HepG2 (cell line): Measurements from ENCODE around the gene ITGB2. TPM values are rescaled to one million over a fixed set of nuclear protein-coding genes. Genes with fewer than 3 reads are reported as not detected.
A peak's percentile ranks its signal among the peaks of the same experiment; 100 is the strongest.

Experiments
- HMG20A ChIP-seq: IDR thresholded peaks from 2 replicates; pipeline ENCODE4 v1.6.1; 2016; ENCODE audit warnings: borderline replicate concordance
- MAZ ChIP-seq, 2 experiments: sonication (generic) in 1 of 2; formaldehyde crosslinking in 1 of 2; IDR thresholded peaks; 2 replicates each; pipeline versions ENCODE4 v1.5.0 to v1.6.1; 2012 to 2020; ENCODE audit warnings: low read depth in 2 of 2, mild to moderate bottlenecking in 2 of 2, borderline replicate concordance in 1 of 2, improper control_type of control experiment in 1 of 2, low read length in 1 of 2, missing genetic modification reagents in 1 of 2, moderate library complexity in 1 of 2
- NFIC ChIP-seq: IDR thresholded peaks from 2 replicates; pipeline ENCODE4 v1.6.1; 2012; ENCODE audit warnings: mild to moderate bottlenecking, low read length, inconsistent platforms
- TBX2 ChIP-seq: sonication (generic); formaldehyde crosslinking; IDR thresholded peaks from 2 replicates; pipeline ENCODE4 v1.5.0; 2020; ENCODE audit warnings: missing genetic modification reagents, mild to moderate bottlenecking, borderline replicate concordance
- XBP1 ChIP-seq: sonication (generic); formaldehyde crosslinking; IDR thresholded peaks from 2 replicates; pipeline ENCODE4 v1.5.0; 2020; ENCODE audit warnings: missing genetic modification reagents
- YY1 ChIP-seq: IDR thresholded peaks from 2 replicates; pipeline ENCODE4 v1.6.1; 2011; ENCODE audit warnings: low read length, low read depth, moderate library complexity, mild to moderate bottlenecking; ENCODE audit not compliant: insufficient read depth, insufficient replicate concordance
- ZFX ChIP-seq: sonication (generic); formaldehyde crosslinking; IDR thresholded peaks from 2 replicates; pipeline ENCODE4 v1.4.0; 2020; ENCODE audit warnings: mild to moderate bottlenecking, low read depth, missing genetic modification reagents, moderate library complexity
- ZNF160 ChIP-seq: sonication (generic); formaldehyde crosslinking; IDR thresholded peaks from 2 replicates; pipeline ENCODE4 v1.8.0; 2022; ENCODE audit warnings: mild to moderate bottlenecking, inconsistent platforms, missing genetic modification reagents
- ZNF790 ChIP-seq: sonication (generic); formaldehyde crosslinking; IDR thresholded peaks from 2 replicates; pipeline ENCODE4 v1.8.0; 2022; ENCODE audit warnings: missing genetic modification reagents, mild to moderate bottlenecking, borderline replicate concordance
- polyA plus RNA-seq, 8 experiments: library from polyadenylated mRNA; depleted of rRNA in 3 of 8; stranded (reverse) in 7 of 8; unstranded in 1 of 8; fragments of >200 nt; fragmentation: Illumina TruSeq in 4 of 8; extraction: Trizol in 4 of 8; gene quantifications; 2 replicates each; pipeline versions ENCODE4 v1.2.1 to v1.2.3, GENCODE V29; 2011 to 2016; ENCODE audit warnings: low read depth in 4 of 8, missing spikeins in 1 of 8, mixed read lengths in 1 of 8; ENCODE audit not compliant: insufficient read depth in 1 of 8
- total RNA-seq, 5 experiments: library from RNA; depleted of rRNA; stranded (reverse); fragments of >200 nt; fragmentation: Illumina TruSeq; extraction: Trizol; gene quantifications; 2 replicates each; pipeline ENCODE4 v1.2.3, GENCODE V29; 2016; ENCODE audit warnings: low read depth in 1 of 5
- TF ChIP-seq, protein P1 (sequence below): sonication (generic); formaldehyde crosslinking; IDR thresholded peaks from 2 replicates; pipeline ENCODE4 v1.5.1; 2020; ENCODE audit warnings: missing genetic modification reagents, mild to moderate bottlenecking, borderline replicate concordance
- TF ChIP-seq, protein P2 (sequence below): sonication (generic); formaldehyde crosslinking; IDR thresholded peaks from 2 replicates; pipeline ENCODE4 v1.4.0; 2020; ENCODE audit warnings: missing genetic modification reagents, borderline replicate concordance
- TF ChIP-seq, protein P3 (sequence below): sonication (generic); formaldehyde crosslinking; IDR thresholded peaks from 2 replicates; pipeline ENCODE4 v1.9.0; 2022; ENCODE audit warnings: low read depth, missing genetic modification reagents
- TF ChIP-seq, protein P4 (sequence below): sonication (generic); formaldehyde crosslinking; IDR thresholded peaks from 2 replicates; pipeline ENCODE4 v1.4.0; 2020; ENCODE audit warnings: missing genetic modification reagents
- TF ChIP-seq, protein P5 (sequence below): sonication (generic); formaldehyde crosslinking; IDR thresholded peaks from 2 replicates; pipeline ENCODE4 v1.4.0; 2020; ENCODE audit warnings: low read depth, mild to moderate bottlenecking, missing genetic modification reagents

Gene ITGB2
- total and polyA plus RNA-seq, 2 of the 13 experiments (the other 11 are each of a cell fraction or from before 2014, with no cell fraction given) = 4.2 to 18.0 TPM

DNA sequence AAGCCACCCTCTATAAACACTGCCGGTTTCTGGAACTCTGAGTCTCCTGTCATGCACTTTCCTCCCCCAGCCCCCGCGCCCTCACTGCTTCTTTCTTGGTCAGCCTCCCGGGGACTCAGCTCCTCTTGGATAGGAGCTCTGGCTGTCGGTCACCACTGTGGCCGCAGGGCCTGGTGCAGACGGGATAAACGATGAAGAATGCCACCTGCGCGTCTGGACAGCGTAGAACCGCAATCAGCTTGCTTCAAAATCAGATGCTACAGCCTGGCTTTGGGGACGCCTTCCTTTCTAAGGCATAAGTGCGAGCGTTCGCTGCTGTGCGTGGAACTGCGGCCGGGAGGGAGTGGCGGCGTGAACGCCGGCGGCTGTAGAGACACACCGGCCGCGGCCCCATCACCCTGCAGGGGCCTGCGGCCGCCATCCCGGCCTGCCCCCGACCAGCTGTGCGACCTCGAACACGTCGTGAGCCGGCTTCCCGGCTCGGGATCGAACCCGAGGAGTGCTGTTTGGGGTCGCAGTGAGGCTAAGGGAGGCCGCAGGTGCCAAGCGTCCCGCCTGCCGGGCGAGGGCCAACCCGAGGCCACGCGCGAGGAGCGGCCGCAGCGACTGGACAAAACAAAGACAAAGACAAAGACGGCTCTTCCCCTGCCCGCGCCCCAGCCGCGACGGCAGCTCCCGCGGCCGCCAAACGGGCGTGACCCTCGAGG lies 47.9 kb downstream of the ITGB2 start (continued):
- TF ChIP-seq, protein P1, sequence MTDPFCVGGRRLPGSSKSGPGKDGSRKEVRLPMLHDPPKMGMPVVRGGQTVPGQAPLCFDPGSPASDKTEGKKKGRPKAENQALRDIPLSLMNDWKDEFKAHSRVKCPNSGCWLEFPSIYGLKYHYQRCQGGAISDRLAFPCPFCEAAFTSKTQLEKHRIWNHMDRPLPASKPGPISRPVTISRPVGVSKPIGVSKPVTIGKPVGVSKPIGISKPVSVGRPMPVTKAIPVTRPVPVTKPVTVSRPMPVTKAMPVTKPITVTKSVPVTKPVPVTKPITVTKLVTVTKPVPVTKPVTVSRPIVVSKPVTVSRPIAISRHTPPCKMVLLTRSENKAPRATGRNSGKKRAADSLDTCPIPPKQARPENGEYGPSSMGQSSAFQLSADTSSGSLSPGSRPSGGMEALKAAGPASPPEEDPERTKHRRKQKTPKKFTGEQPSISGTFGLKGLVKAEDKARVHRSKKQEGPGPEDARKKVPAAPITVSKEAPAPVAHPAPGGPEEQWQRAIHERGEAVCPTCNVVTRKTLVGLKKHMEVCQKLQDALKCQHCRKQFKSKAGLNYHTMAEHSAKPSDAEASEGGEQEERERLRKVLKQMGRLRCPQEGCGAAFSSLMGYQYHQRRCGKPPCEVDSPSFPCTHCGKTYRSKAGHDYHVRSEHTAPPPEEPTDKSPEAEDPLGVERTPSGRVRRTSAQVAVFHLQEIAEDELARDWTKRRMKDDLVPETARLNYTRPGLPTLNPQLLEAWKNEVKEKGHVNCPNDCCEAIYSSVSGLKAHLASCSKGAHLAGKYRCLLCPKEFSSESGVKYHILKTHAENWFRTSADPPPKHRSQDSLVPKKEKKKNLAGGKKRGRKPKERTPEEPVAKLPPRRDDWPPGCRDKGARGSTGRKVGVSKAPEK (CRISPR knock-in tag) = no peak
- TF ChIP-seq NFIC = no peak
- no peak for TF ChIP-seq XBP1 (CRISPR knock-in tag)
- TF ChIP-seq ZNF160 = 0 out of 2 replicates have a peak, but pooled peaks have one; percentile 55
- TF ChIP-seq HMG20A (CRISPR knock-in tag) = no peak
- TF ChIP-seq ZFX = peak; percentile 67
- TF ChIP-seq, protein P2, sequence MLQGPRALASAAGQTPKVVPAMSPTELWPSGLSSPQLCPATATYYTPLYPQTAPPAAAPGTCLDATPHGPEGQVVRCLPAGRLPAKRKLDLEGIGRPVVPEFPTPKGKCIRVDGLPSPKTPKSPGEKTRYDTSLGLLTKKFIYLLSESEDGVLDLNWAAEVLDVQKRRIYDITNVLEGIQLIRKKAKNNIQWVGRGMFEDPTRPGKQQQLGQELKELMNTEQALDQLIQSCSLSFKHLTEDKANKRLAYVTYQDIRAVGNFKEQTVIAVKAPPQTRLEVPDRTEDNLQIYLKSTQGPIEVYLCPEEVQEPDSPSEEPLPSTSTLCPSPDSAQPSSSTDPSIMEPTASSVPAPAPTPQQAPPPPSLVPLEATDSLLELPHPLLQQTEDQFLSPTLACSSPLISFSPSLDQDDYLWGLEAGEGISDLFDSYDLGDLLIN = peak; percentile 58; the same call in 1 of the 2 replicates
- no peak for TF ChIP-seq MAZ (IDR thresholded peaks at IDR 0.05; ENCODE audit: borderline replicate concordance, low read depth, low read length)
- no peak for TF ChIP-seq MAZ (CRISPR knock-in tag; IDR thresholded peaks at IDR 0.05; ENCODE audit: low read depth)
- TF ChIP-seq YY1 = peak; percentile 14
- TF ChIP-seq, protein P3, sequence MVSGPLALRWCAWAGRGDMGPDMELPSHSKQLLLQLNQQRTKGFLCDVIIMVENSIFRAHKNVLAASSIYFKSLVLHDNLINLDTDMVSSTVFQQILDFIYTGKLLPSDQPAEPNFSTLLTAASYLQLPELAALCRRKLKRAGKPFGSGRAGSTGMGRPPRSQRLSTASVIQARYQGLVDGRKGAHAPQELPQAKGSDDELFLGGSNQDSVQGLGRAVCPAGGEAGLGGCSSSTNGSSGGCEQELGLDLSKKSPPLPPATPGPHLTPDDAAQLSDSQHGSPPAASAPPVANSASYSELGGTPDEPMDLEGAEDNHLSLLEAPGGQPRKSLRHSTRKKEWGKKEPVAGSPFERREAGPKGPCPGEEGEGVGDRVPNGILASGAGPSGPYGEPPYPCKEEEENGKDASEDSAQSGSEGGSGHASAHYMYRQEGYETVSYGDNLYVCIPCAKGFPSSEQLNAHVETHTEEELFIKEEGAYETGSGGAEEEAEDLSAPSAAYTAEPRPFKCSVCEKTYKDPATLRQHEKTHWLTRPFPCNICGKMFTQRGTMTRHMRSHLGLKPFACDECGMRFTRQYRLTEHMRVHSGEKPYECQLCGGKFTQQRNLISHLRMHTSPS (CRISPR knock-in tag) = no peak
- TF ChIP-seq, protein P4, sequence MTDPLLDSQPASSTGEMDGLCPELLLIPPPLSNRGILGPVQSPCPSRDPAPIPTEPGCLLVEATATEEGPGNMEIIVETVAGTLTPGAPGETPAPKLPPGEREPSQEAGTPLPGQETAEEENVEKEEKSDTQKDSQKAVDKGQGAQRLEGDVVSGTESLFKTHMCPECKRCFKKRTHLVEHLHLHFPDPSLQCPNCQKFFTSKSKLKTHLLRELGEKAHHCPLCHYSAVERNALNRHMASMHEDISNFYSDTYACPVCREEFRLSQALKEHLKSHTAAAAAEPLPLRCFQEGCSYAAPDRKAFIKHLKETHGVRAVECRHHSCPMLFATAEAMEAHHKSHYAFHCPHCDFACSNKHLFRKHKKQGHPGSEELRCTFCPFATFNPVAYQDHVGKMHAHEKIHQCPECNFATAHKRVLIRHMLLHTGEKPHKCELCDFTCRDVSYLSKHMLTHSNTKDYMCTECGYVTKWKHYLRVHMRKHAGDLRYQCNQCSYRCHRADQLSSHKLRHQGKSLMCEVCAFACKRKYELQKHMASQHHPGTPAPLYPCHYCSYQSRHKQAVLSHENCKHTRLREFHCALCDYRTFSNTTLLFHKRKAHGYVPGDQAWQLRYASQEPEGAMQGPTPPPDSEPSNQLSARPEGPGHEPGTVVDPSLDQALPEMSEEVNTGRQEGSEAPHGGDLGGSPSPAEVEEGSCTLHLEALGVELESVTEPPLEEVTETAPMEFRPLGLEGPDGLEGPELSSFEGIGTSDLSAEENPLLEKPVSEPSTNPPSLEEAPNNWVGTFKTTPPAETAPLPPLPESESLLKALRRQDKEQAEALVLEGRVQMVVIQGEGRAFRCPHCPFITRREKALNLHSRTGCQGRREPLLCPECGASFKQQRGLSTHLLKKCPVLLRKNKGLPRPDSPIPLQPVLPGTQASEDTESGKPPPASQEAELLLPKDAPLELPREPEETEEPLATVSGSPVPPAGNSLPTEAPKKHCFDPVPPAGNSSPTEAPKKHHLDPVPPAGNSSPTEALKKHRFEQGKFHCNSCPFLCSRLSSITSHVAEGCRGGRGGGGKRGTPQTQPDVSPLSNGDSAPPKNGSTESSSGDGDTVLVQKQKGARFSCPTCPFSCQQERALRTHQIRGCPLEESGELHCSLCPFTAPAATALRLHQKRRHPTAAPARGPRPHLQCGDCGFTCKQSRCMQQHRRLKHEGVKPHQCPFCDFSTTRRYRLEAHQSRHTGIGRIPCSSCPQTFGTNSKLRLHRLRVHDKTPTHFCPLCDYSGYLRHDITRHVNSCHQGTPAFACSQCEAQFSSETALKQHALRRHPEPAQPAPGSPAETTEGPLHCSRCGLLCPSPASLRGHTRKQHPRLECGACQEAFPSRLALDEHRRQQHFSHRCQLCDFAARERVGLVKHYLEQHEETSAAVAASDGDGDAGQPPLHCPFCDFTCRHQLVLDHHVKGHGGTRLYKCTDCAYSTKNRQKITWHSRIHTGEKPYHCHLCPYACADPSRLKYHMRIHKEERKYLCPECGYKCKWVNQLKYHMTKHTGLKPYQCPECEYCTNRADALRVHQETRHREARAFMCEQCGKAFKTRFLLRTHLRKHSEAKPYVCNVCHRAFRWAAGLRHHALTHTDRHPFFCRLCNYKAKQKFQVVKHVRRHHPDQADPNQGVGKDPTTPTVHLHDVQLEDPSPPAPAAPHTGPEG (CRISPR knock-in tag) = 0 out of 2 replicates have a peak, but pooled peaks have one; percentile 13
- TF ChIP-seq TBX2 (CRISPR knock-in tag) = no peak
- TF ChIP-seq ZNF790 = peak; percentile 91; the same call in 1 of the 2 replicates
- TF ChIP-seq, protein P5, sequence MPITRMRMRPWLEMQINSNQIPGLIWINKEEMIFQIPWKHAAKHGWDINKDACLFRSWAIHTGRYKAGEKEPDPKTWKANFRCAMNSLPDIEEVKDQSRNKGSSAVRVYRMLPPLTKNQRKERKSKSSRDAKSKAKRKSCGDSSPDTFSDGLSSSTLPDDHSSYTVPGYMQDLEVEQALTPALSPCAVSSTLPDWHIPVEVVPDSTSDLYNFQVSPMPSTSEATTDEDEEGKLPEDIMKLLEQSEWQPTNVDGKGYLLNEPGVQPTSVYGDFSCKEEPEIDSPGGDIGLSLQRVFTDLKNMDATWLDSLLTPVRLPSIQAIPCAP (CRISPR knock-in tag) = no peak
